GM12801 (cell line): ENCODE measurements around the gene VWA5B2.

Experiments used
- TF ChIP-seq, protein P1 (sequence below): IDR thresholded peaks from one replicate; pipeline ENCODE4 v1.5.1; 2011; ENCODE audit warnings: control low read depth; ENCODE audit not compliant: insufficient read length; ENCODE audit errors: extremely low read depth

The VWA5B2 gene

DNA sequence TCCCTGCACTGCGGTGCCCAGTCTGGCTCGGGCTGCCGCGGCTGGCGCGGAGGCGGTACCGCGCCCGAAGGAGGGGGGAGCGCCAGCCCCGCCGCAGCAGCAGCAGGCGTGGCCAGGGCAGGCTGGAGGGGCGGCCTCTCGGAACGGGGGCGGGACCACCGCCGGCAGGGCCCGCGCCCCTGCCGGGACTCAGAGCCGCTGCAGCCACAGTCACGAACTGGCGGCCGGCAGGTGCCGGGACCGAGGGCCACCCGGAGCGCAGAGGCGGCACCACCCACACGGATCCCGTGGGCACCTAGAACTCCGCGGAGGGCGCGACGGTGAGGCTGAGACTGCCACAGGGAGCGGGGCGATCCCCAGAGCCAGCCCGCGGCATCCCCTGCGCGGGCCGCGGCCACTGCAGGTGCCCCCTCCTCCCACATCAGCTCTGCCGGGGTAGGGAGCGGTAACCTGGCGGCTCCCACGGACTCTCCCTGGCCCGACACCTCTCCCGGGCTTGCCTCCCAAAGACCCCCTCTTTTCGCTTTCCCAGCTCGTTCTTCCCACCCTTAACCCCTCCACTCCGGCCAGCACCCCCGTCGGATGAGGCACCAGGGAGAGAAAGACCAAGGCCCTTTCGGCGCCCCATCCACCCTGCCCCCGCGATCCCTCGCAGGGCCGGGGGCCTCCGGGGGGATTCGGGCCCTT, at the start of gene VWA5B2:
TSS of gene VWA5B2 (plus strand) at position 192 of the 687 bp plus-strand sequence. CDS start 944 bp downstream, outside the sequence.
- TF ChIP-seq, protein P1, sequence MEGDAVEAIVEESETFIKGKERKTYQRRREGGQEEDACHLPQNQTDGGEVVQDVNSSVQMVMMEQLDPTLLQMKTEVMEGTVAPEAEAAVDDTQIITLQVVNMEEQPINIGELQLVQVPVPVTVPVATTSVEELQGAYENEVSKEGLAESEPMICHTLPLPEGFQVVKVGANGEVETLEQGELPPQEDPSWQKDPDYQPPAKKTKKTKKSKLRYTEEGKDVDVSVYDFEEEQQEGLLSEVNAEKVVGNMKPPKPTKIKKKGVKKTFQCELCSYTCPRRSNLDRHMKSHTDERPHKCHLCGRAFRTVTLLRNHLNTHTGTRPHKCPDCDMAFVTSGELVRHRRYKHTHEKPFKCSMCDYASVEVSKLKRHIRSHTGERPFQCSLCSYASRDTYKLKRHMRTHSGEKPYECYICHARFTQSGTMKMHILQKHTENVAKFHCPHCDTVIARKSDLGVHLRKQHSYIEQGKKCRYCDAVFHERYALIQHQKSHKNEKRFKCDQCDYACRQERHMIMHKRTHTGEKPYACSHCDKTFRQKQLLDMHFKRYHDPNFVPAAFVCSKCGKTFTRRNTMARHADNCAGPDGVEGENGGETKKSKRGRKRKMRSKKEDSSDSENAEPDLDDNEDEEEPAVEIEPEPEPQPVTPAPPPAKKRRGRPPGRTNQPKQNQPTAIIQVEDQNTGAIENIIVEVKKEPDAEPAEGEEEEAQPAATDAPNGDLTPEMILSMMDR: no peak

DNA sequence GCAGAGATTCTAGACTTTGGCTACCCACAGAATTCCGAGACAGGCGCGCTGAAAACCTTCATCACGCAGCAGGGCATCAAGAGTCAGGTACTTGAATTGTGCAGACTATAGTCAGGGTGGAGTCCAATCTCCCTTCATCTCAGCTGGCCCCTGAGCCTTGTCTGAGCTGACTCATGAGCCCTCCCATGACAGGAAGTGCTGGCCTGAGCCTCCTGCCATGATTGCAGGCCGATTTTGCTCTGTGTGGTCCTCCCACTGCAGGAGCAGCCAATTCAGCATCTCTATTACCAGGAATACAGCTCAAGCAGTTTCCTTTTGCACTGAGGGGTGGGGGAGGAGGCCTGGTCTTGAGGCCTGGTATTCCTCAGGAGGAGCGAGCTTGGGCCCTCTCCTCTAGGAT, 49.2 kb upstream of the VWA5B2 start:
- TF ChIP-seq, protein P1: no peak

DNA sequence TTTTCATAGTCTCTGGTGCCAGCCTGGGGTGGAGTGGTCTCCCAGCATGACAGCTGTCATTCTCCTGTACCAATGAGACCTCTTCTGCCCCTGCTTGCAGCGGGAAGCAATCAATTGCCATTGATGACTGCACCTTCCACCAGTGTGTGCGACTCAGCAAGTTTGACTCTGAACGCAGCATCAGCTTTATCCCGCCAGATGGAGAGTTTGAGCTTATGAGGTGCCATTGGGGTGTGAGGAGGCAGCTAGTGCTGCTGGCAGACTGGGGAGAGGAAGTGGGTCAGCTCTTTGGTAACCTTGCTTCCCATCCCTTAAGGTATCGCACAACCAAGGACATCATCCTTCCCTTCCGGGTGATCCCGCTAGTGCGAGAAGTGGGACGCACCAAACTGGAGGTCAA, 47.8 kb upstream of the VWA5B2 start:
- TF ChIP-seq, protein P1: no peak

DNA sequence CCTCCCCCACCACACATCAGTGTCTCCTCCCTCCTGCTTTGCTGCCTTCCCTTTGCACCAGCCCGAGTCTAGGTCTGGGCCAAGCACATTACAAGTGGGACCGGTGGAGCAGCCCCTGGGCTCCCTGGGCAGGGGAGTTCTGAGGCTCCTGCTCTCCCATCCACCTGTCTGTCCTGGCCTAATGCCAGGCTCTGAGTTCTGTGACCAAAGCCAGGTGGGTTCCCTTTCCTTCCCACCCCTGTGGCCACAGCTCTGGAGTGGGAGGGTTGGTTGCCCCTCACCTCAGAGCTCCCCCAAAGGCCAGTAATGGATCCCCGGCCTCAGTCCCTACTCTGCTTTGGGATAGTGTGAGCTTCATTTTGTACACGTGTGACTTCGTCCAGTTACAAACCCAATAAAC, 45.7 kb upstream of the VWA5B2 start:
- TF ChIP-seq, protein P1: no peak

DNA sequence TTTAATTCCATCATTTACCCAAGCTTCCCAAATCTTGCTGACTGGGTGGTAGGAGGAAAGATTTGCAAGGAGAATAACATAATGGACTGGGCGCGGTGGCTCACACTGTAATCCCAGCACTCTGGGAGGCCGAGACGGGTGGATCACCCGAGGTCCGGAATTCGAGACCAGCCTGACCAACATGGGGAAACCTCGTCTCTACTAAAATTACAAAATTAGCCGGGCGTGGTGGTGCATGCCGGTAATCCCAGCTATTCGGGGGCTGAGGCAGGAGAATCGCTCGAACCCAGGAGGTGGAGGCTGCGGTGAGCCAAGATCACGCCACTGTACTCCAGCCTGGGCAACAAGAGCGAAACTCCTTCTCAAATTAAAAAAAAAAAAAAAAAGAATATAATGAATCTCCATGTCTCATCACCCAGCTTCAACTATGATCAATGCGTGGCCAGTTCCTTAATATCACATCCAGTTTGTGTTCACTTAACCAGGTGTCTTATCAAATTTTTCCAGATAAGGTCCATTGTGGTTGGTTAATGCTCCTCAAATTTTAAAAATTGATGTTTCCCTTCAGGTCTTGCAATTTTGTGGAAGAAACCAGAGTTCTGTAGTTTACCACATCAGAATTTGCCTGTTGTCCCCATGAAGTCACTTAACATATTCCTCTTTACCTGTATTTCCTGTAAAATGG, 44.7 kb upstream of the VWA5B2 start:
- TF ChIP-seq, protein P1: no peak

DNA sequence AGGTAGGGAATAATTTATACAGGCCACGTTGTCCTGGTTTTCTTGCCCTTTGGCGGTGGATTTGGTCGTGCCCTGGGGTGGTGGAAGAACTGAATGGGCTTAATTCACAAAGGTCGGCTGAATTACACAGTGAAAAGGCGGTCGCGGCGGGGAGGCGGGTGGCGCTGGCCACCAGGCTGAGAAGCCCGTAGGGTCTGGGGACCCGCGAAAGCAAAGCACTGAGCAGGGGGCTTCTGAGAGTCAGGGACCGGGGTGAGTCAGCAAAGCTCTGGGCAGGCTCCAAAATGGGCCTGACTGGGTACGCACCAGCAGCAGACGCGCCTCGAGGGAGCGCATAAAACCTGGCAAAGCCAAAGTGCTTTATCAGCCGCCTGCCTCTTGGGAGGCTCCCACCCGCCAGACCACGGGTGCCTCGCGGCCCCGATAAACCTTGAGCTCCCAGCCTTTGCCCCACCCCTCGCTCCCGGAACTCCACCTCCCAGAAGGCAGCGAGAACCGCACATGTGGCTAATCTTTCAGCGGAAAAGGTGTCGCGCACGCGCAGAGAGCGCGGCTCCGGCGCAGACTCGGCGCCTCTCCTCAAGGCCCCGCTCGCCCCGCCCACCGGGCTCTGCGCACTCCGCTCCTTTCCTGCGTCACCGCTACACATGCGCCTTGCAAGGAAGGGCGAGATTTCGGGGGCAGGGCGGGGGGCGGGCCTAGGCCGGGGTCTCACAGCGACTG, 43.8 kb upstream of the VWA5B2 start:
- TF ChIP-seq, protein P1: no peak

DNA sequence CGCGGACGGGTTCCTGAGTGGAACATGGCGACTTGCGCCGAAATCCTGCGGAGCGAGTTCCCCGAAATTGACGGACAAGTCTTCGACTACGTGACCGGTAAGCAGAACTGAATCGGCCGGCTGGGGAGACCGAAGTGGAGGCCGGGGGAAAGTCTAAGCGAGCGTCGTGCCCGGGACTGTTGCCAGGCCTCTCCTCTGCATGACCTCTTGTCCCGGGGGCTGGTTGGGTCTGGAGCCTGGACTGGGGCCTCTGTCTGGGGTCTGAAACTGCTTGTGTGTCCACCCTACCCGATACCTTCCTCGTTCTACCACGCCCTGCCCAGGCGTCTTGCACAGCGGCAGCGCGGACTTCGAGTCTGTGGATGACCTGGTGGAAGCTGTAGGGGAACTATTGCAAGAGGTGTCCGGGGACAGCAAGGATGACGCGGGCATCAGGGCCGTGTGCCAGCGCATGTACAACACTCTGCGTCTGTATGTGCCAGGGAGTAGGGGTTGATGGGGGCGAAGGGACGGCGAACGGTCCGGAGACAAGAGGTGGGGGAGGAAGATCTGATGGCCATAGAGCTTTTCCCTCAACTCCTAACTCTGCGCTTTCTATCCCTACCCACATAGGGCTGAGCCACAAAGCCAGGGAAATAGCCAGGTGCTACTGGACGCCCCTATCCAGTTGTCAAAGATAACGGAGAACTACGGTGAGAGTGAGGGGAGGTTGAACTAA, 43.0 kb upstream of the VWA5B2 start, which contains the start of gene ABCF3:
TSS of gene ABCF3 (plus strand) at position 16 of the 718 bp plus-strand sequence. CDS start at position 25, 9 bp downstream.
- TF ChIP-seq, protein P1: no peak
